ENCODE results near the gene DAPK2.

DAPK2 gene

DNA sequence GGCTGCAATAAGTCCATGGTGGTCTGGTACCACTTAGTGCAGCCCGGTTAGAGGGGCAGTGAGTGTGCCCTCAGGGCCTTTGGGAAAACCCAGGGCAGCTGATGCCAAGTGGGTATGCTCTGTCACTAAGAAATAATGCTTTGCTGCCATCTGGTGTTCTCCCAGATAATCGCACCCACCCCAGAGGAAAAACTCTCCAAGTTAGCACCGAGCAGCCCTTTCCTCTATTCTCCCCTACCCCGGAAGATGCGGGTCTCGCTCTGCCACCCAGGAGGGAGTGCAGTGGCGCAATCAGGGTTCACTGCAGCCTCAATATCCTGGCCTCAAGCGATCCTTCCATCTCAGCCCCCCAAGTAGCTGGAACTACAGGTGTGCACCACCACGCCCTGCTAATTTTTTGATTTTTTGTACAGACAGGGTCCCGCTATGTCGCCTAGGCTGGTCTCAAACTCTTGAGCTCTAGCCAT, 21.3 kb upstream of the DAPK2 start:
- TF ChIP-seq TAF1 (IDR thresholded peaks at IDR 0.05; ENCODE audit: borderline replicate concordance, insufficient read depth, low read length) (no peak), SIN3A (IDR thresholded peaks at IDR 0.05; ENCODE audit: borderline replicate concordance, insufficient read depth, low read length) (no peak), POLR2AphosphoS5 (IDR thresholded peaks at IDR 0.05; ENCODE audit: low read depth, low read length) (no peak), FOXP2 (optimal IDR thresholded peaks at IDR 0.05; ENCODE audit: borderline replicate concordance, extremely low read depth, extremely low read length, insufficient read depth) (no peak)
- TF ChIP-seq, protein P1, sequence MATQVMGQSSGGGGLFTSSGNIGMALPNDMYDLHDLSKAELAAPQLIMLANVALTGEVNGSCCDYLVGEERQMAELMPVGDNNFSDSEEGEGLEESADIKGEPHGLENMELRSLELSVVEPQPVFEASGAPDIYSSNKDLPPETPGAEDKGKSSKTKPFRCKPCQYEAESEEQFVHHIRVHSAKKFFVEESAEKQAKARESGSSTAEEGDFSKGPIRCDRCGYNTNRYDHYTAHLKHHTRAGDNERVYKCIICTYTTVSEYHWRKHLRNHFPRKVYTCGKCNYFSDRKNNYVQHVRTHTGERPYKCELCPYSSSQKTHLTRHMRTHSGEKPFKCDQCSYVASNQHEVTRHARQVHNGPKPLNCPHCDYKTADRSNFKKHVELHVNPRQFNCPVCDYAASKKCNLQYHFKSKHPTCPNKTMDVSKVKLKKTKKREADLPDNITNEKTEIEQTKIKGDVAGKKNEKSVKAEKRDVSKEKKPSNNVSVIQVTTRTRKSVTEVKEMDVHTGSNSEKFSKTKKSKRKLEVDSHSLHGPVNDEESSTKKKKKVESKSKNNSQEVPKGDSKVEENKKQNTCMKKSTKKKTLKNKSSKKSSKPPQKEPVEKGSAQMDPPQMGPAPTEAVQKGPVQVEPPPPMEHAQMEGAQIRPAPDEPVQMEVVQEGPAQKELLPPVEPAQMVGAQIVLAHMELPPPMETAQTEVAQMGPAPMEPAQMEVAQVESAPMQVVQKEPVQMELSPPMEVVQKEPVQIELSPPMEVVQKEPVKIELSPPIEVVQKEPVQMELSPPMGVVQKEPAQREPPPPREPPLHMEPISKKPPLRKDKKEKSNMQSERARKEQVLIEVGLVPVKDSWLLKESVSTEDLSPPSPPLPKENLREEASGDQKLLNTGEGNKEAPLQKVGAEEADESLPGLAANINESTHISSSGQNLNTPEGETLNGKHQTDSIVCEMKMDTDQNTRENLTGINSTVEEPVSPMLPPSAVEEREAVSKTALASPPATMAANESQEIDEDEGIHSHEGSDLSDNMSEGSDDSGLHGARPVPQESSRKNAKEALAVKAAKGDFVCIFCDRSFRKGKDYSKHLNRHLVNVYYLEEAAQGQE (IDR thresholded peaks at IDR 0.05; ENCODE audit: insufficient read depth in 1 of 2, low read depth in 2 of 2, low read length in 2 of 2), result no peak

GRCh38 chr15:64066451-64066850, 20.2 kb upstream of the DAPK2 start:
- TF ChIP-seq, protein P1 (IDR thresholded peaks at IDR 0.05; ENCODE audit: insufficient read depth in 1 of 2, low read depth in 2 of 2, low read length in 2 of 2), result no peak
- TF ChIP-seq POLR2AphosphoS5 (IDR thresholded peaks at IDR 0.05; ENCODE audit: low read depth, low read length), result no peak
- no peak for TF ChIP-seq TAF1 (IDR thresholded peaks at IDR 0.05; ENCODE audit: borderline replicate concordance, insufficient read depth, low read length)
- no peak for TF ChIP-seq SIN3A (IDR thresholded peaks at IDR 0.05; ENCODE audit: borderline replicate concordance, insufficient read depth, low read length)
- TF ChIP-seq FOXP2 (optimal IDR thresholded peaks at IDR 0.05; ENCODE audit: borderline replicate concordance, extremely low read depth, extremely low read length, insufficient read depth), result no peak

GRCh38 chr15:64060716-64061115, 14.4 kb upstream of the DAPK2 start:
- TF ChIP-seq TAF1 (IDR thresholded peaks at IDR 0.05; ENCODE audit: borderline replicate concordance, insufficient read depth, low read length), result no peak
- TF ChIP-seq FOXP2 (optimal IDR thresholded peaks at IDR 0.05; ENCODE audit: borderline replicate concordance, extremely low read depth, extremely low read length, insufficient read depth), result no peak
- TF ChIP-seq POLR2AphosphoS5 (IDR thresholded peaks at IDR 0.05; ENCODE audit: low read depth, low read length), result no peak
- TF ChIP-seq, protein P1 (IDR thresholded peaks at IDR 0.05; ENCODE audit: insufficient read depth in 1 of 2, low read depth in 2 of 2, low read length in 2 of 2), result no peak
- no peak for TF ChIP-seq SIN3A (IDR thresholded peaks at IDR 0.05; ENCODE audit: borderline replicate concordance, insufficient read depth, low read length)

DNA sequence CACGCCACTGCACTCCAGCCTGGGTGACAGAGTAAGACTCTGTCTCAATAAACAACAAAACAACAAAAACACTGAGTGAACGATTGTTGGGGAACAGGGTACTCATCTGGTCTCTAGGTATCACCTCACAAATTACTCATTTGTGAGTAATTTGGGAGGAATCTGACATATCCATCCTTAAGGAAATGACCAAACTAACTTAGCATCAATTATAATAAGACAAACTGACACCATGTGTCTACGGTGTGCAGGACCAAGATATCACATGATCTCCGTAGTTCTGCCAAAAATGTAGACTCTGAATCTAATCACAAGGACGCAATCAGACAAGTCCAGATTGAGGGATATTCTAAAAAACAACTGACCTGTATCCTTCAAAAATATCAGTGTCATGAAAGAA, 12.0 kb upstream of the DAPK2 start:
- TF ChIP-seq POLR2AphosphoS5 (IDR thresholded peaks at IDR 0.05; ENCODE audit: low read depth, low read length) (no peak), TAF1 (IDR thresholded peaks at IDR 0.05; ENCODE audit: borderline replicate concordance, insufficient read depth, low read length) (no peak), SIN3A (IDR thresholded peaks at IDR 0.05; ENCODE audit: borderline replicate concordance, insufficient read depth, low read length) (no peak)
- TF ChIP-seq, protein P1 (IDR thresholded peaks at IDR 0.05; ENCODE audit: insufficient read depth in 1 of 2, low read depth in 2 of 2, low read length in 2 of 2), result no peak

Measured in PFSK-1 (cell line).